IMR-90 (cell line): ENCODE measurements around the gene DOCK1.

Experiments
- CEBPB ChIP-seq: IDR thresholded peaks from 2 replicates; pipeline ENCODE4 v1.6.1; 2012; ENCODE audit warnings: low read depth, low read length, improper control_type of control experiment
- CTCF ChIP-seq: conservative IDR thresholded peaks from 2 replicates; pipeline ENCODE4 v1.5.1; 2012; ENCODE audit warnings: mild to moderate bottlenecking, low read depth, low read length, improper control_type of control experiment
- MXI1 ChIP-seq: IDR thresholded peaks from 2 replicates; pipeline ENCODE4 v1.6.1; 2012; ENCODE audit warnings: low read depth, mild to moderate bottlenecking, low read length, moderate library complexity, borderline replicate concordance
- POLR2A ChIP-seq: IDR thresholded peaks from 2 replicates; pipeline ENCODE4 v1.6.1; 2012; ENCODE audit warnings: mild to moderate bottlenecking, low read depth, low read length

GRCh38 chr10:127000598-127000997, 95.4 kb downstream of the DOCK1 start:
- no peak for TF ChIP-seq CTCF
- no peak for TF ChIP-seq MXI1
- no peak for TF ChIP-seq POLR2A
- TF ChIP-seq CEBPB = no peak
